GM12878 (cell line): ENCODE results near the gene CALN1. TPM values are rescaled to one million over a fixed set of nuclear protein-coding genes. Genes with fewer than 3 reads are reported as not detected.

Experiments used
- ATAC-seq: fragments of 200-7000 bp; cut with Tn5 transposase; 3 replicates; pipeline ENCODE4 v1.9.1; 2020; ENCODE audit warnings: mild to moderate bottlenecking, moderate library complexity
- BruUV-seq: library from RNA; stranded (reverse); fragments of 400-500 nt; replicated peaks from 2 replicates; lab custom pipeline; 2021; lab: Mats Ljungman, UMichigan
- CTCF ChIA-PET: fragments of 300-600 bp; sonication (Branson Sonifier 250); formaldehyde crosslinking; extraction: SDS; loops from one replicate; lab custom pipeline; 2021; ENCODE audit warnings: inconsistent platforms; lab: Yijun Ruan, JAX
- POLR2A ChIA-PET: fragments of 350-600 bp; formaldehyde crosslinking; extraction: SDS; loops from one replicate; lab custom pipeline; 2021; ENCODE audit warnings: inconsistent platforms; lab: Charles Lee
- RAD21 ChIA-PET: fragments of 300-600 bp; sonication (Branson Sonifier 250); formaldehyde crosslinking; loops from one replicate; lab custom pipeline; 2023; ENCODE audit warnings: antibody characterized with exemption; ENCODE audit not compliant: unreplicated experiment; lab: Charles Lee
- SMC1A ChIA-PET: fragments of 300-600 bp; sonication (Branson Sonifier 250); formaldehyde crosslinking; loops from one replicate; lab custom pipeline; 2023; ENCODE audit not compliant: unreplicated experiment, uncharacterized antibody; lab: Charles Lee
- DNase-seq: peaks from one replicate; pipeline ENCODE4 v3.0.0-alpha.2; 2011; ENCODE audit warnings: low read depth, low spot score
- FAIRE-seq: peaks from 3 replicates; lab custom pipeline; 2011; peaks lifted over from hg19 to GRCh38; lab: Jason Lieb, UNC
- H2AFZ ChIP-seq: 2 replicates; pipeline ENCODE4 v1.6.0; 2011; ENCODE audit warnings: low read depth, low read length, control low read depth; ENCODE audit not compliant: control insufficient read depth
- H3K27ac ChIP-seq: 2 replicates; pipeline ENCODE4 v1.5.1; 2011; ENCODE audit warnings: control low read depth; ENCODE audit not compliant: control insufficient read depth, insufficient read depth
- H3K27me3 ChIP-seq, 2 experiments: replicated peaks in 1 of 2; 2 replicates each; pipeline versions ENCODE4 v1.6.0 to v1.6.1; 2011; ENCODE audit warnings: low read length in 1 of 2; ENCODE audit not compliant: control insufficient read depth in 2 of 2, insufficient read depth in 2 of 2
- H3K36me3 ChIP-seq, 2 experiments: 2 replicates each; pipeline ENCODE4 v1.5.1; 2011; ENCODE audit warnings: low read length in 1 of 2; ENCODE audit not compliant: control insufficient read depth in 2 of 2, insufficient read depth in 2 of 2
- H3K4me1 ChIP-seq: 2 replicates; pipeline ENCODE4 v1.6.1; 2011; ENCODE audit warnings: mild to moderate bottlenecking, low read length, moderate library complexity, mixed read lengths; ENCODE audit not compliant: control insufficient read depth, insufficient read depth
- H3K4me2 ChIP-seq: 2 replicates; pipeline ENCODE4 v1.6.0; 2011; ENCODE audit warnings: control low read depth; ENCODE audit not compliant: control insufficient read depth, insufficient read depth
- H3K4me3 ChIP-seq: fragments of 200-600 bp; sonication (generic); 2 replicates; pipeline ENCODE4 v1.5.1; 2016
- H3K79me2 ChIP-seq: 2 replicates; pipeline ENCODE4 v1.6.0; 2011; ENCODE audit warnings: low read length; ENCODE audit not compliant: control insufficient read depth, insufficient read depth
- H3K9ac ChIP-seq: 2 replicates; pipeline ENCODE4 v1.8.0; 2011; ENCODE audit warnings: low read length, control low read depth, mixed read lengths; ENCODE audit not compliant: control insufficient read depth, insufficient read depth
- H3K9me3 ChIP-seq: replicated peaks from 3 replicates; pipeline ENCODE4 v1.5.1; 2011; ENCODE audit warnings: mild to moderate bottlenecking, low read length; ENCODE audit not compliant: control insufficient read depth, insufficient read depth
- H4K20me1 ChIP-seq: 2 replicates; pipeline ENCODE4 v1.6.0; 2011; ENCODE audit not compliant: control insufficient read depth, insufficient read depth
- ATF7 ChIP-seq: fragments of 450-650 bp; IDR thresholded peaks from 2 replicates; pipeline ENCODE4 v1.6.1; 2016; ENCODE audit warnings: low read depth, mild to moderate bottlenecking
- CREB1 ChIP-seq: IDR thresholded peaks from 2 replicates; pipeline ENCODE4 v1.6.1; 2012; ENCODE audit warnings: low read depth, mild to moderate bottlenecking, inconsistent platforms
- CREM ChIP-seq: IDR thresholded peaks from 2 replicates; pipeline ENCODE4 v1.6.1; 2014; ENCODE audit warnings: antibody characterized with exemption, low read depth
- CTCF ChIP-seq, 3 experiments: IDR thresholded peaks in 2 of 3; conservative IDR thresholded peaks in 1 of 3; 2 replicates each; pipeline ENCODE4 v1.5.1; 2011; ENCODE audit warnings: low read depth in 3 of 3, low read length in 3 of 3, mild to moderate bottlenecking in 3 of 3, control low read depth in 2 of 3, moderate library complexity in 2 of 3, inconsistent platforms in 1 of 3, mixed read lengths in 1 of 3; ENCODE audit not compliant: control insufficient read depth in 2 of 3, insufficient read depth in 1 of 3; ENCODE audit errors: extremely low read depth in 1 of 3
- EP300 ChIP-seq, 2 experiments: fragments of 150-350 bp in 1 of 2; IDR thresholded peaks; 2 replicates each; pipeline ENCODE4 v1.6.1; 2011 to 2012; ENCODE audit warnings: low read depth in 2 of 2, low read length in 2 of 2, borderline replicate concordance in 1 of 2, improper control_type of control experiment in 1 of 2, inconsistent platforms in 1 of 2; ENCODE audit not compliant: control insufficient read depth in 1 of 2
- FOXK2 ChIP-seq: fragments of 450-650 bp; IDR thresholded peaks from 2 replicates; pipeline ENCODE4 v1.6.1; 2017; ENCODE audit warnings: mild to moderate bottlenecking, moderate library complexity
- HDAC6 ChIP-seq: fragments of 200-600 bp; sonication (generic); IDR thresholded peaks from one replicate; pipeline ENCODE4 v1.8.0; 2017; ENCODE audit warnings: antibody characterized with exemption; ENCODE audit not compliant: unreplicated experiment
- HSF1 ChIP-seq: fragments of 150-350 bp; IDR thresholded peaks from 2 replicates; pipeline ENCODE4 v1.6.1; 2014; ENCODE audit warnings: mild to moderate bottlenecking, low read depth, low read length
- MYC ChIP-seq: IDR thresholded peaks from 2 replicates; pipeline ENCODE4 v1.6.1; 2011; ENCODE audit warnings: mild to moderate bottlenecking, low read length, moderate library complexity, inconsistent platforms; ENCODE audit not compliant: insufficient read depth, insufficient replicate concordance, insufficient read length, severe bottlenecking
- NFYA ChIP-seq: IDR thresholded peaks from 2 replicates; pipeline ENCODE4 v1.6.1; 2011; ENCODE audit warnings: low read depth, mild to moderate bottlenecking, low read length, improper control_type of control experiment, borderline replicate concordance
- PAX8 ChIP-seq: fragments of 450-650 bp; IDR thresholded peaks from 2 replicates; pipeline ENCODE4 v1.6.1; 2017; ENCODE audit warnings: mild to moderate bottlenecking, moderate library complexity
- RAD21 ChIP-seq: IDR thresholded peaks from 2 replicates; pipeline ENCODE4 v1.6.1; 2011; ENCODE audit warnings: mild to moderate bottlenecking, low read depth, low read length, moderate library complexity; ENCODE audit not compliant: insufficient read depth
- RFX5 ChIP-seq: IDR thresholded peaks from 2 replicates; pipeline ENCODE4 v1.6.1; 2011; ENCODE audit warnings: low read depth, low read length, improper control_type of control experiment
- SMARCA5 ChIP-seq: fragments of 450-650 bp; IDR thresholded peaks from 2 replicates; pipeline ENCODE4 v1.6.1; 2017; ENCODE audit warnings: mild to moderate bottlenecking
- SRF ChIP-seq, 2 experiments: IDR thresholded peaks; 2 replicates each; pipeline ENCODE4 v1.6.1; 2011; ENCODE audit warnings: low read depth in 2 of 2, low read length in 2 of 2, mild to moderate bottlenecking in 1 of 2, moderate library complexity in 1 of 2
- SUZ12 ChIP-seq: fragments of 200-600 bp; sonication (generic); IDR thresholded peaks from one replicate; pipeline ENCODE4 v1.6.1; 2018; ENCODE audit warnings: antibody characterized with exemption, mild to moderate bottlenecking; ENCODE audit not compliant: unreplicated experiment
- TCF7 ChIP-seq: IDR thresholded peaks from 2 replicates; pipeline ENCODE4 v1.6.1; 2014; ENCODE audit warnings: antibody characterized with exemption, borderline replicate concordance
- YY1 ChIP-seq: IDR thresholded peaks from 2 replicates; pipeline ENCODE4 v1.6.1; 2011; ENCODE audit warnings: low read depth, mild to moderate bottlenecking, low read length
- ZNF274 ChIP-seq: IDR thresholded peaks from one replicate; pipeline ENCODE4 v1.8.0; 2011; ENCODE audit not compliant: insufficient read length, insufficient read depth
- WGBS: methylation state at CpG from one replicate; pipeline ENCODE4 v1.1.6; 2016; ENCODE audit warnings: low lambda C conversion rate; ENCODE audit not compliant: insufficient replicate concordance, insufficient coverage; ENCODE audit errors: missing lambda C conversion rate; 5-methylcytosine and 5-hydroxymethylcytosine counted together
- in situ Hi-C: fragments of 300-500 bp; cut with MboI; formaldehyde crosslinking; loops from 9 replicates; pipeline ENCODE4 v1.14.3; 2018; ENCODE audit warnings: mixed read lengths
- intact Hi-C: fragments of 100-400 bp; cut with micrococcal nuclease; formaldehyde crosslinking; loops from one replicate; pipeline ENCODE4 v1.14.2; 2022; ENCODE audit not compliant: unreplicated experiment
- polyA plus RNA-seq, 11 experiments: library from polyadenylated mRNA; depleted of rRNA in 4 of 11; unstranded in 6 of 11; stranded (reverse) in 5 of 11; fragments of >200 nt; fragmentation: Nextera tagmentation in 4 of 11; fragmentation: Illumina TruSeq in 1 of 11; extraction: Ambion mirVana in 4 of 11; extraction: Trizol in 1 of 11; gene quantifications; 1 replicate in 1 of 11; 2 replicates in 10 of 11; pipeline versions ENCODE4 v1.2.1 to v1.2.3, GENCODE V29; 2011 to 2016; ENCODE audit warnings: inconsistent platforms in 2 of 11, missing spikeins in 2 of 11, low read depth in 1 of 11
- total RNA-seq, 4 experiments: library from RNA; depleted of rRNA in 3 of 4; stranded (reverse); fragments of >200 nt in 3 of 4; fragmentation: Illumina TruSeq in 1 of 4; extraction: Trizol in 1 of 4; gene quantifications; 2 replicates each; pipeline versions ENCODE4 v1.2.1 to v1.2.3, GENCODE V29; 2013 to 2021

The CALN1 gene
- total and polyA plus RNA-seq, 10 of the 15 experiments (the other 5 are each of a cell fraction or from before 2014, with no cell fraction given), result 0.48 to 15.3 (median 1.6) TPM

- Histone ChIP-seq H3K4me3 (no peak overlapping the region), H3K36me3 (no peaks in the 10 kb centered on the region), H3K9me3 (no peaks in the 10 kb centered on the region), H3K4me2 (no peak overlapping the region), H4K20me1 (no peaks in the 10 kb centered on the region), H3K9ac (no peak overlapping the region), H2AFZ (no peak overlapping the region), H3K27ac (no peak overlapping the region), H3K4me1 (no peaks in the 10 kb centered on the region), H3K79me2 (no peaks in the 10 kb centered on the region), H3K27me3 (no peaks in the 10 kb centered on the region)
- DNase-seq (no peak), ATAC-seq (peak; percentile 78), FAIRE-seq (no peak)
- BruUV-seq, result no TSS peak
- ChIA-PET CTCF (interaction anchor here (0.8 to 5.7 kb wide), 6 partner anchors 34 to 953 kb away, joined by 3 to 61 read pairs (median 4); no protein-coding TSS in a partner anchor), RAD21 (interaction anchor here (1.3 to 2.1 kb wide), 3 partner anchors 876 to 905 kb away, joined by 4 to 22 read pairs (median 10); no protein-coding TSS in a partner anchor), SMC1A (interaction anchor here (1.0 to 4.5 kb wide), 4 partner anchors 872 to 904 kb away, joined by 3 to 21 read pairs (median 4); no protein-coding TSS in a partner anchor), POLR2A (interaction anchor here (0.7 kb wide), 1 partner anchor 887 kb away, joined by 3 read pairs; no protein-coding TSS in a partner anchor)
- in situ Hi-C loops, result loop anchor here (25.0 kb wide), 1 partner anchor 1054 kb away; no protein-coding TSS in a partner anchor
- 12% methylated on average over 28 of the region's 29 CpGs for WGBS
- intact Hi-C loops, result loop anchor here (1.0 to 10.0 kb wide), 3 partner anchors 876 to 1018 kb away; no protein-coding TSS in a partner anchor
- TF ChIP-seq MYC (no peak), CREM (no peak), SMARCA5 (peak; percentile 59; the same call in 1 of the 2 replicates), YY1 (0 out of 2 replicates have a peak, but pooled peaks have one; percentile 30), ATF7 (no peak), RAD21 (peak; percentile 81), TCF7 (no peak), SRF (IDR thresholded peaks at IDR 0.05; ENCODE audit: low read depth in 2 of 2, low read length in 2 of 2) (no peak), CTCF (IDR thresholded peaks at IDR 0.05 in 2 of 3, conservative IDR thresholded peaks at IDR 0.05 in 1 of 3; ENCODE audit: control insufficient read depth in 2 of 3, extremely low read depth in 1 of 3, insufficient read depth in 1 of 3, low read depth in 3 of 3, low read length in 3 of 3) (peak; percentile 75 to 90 (median 84)), ZNF274 (no peak), PAX8 (no peak), HDAC6 (no peak), NFYA (no peak), FOXK2 (no peak), CREB1 (no peak), SUZ12 (no peak), EP300 (IDR thresholded peaks at IDR 0.05; ENCODE audit: borderline replicate concordance in 1 of 2, control insufficient read depth in 1 of 2, low read depth in 2 of 2, low read length in 2 of 2) (no peak), RFX5 (no peak), HSF1 (no peak)
These were observed 678.8 kb downstream of the CALN1 start for GRCh38 chr7:71733107-71733870.
